H9 (cell line): ENCODE data around the gene C10orf88. TPM values are rescaled to one million over a fixed set of nuclear protein-coding genes. Genes with fewer than 3 reads are reported as not detected.
"Not testable (repeated sequence)": the region's sequence is repeated elsewhere in the genome, so short reads cannot be mapped to it uniquely, and the experiment has no call there.

Experiments used
- DNase-seq: peaks from one replicate; pipeline ENCODE4 v3.0.0-alpha.2; 2017
- H2AFZ ChIP-seq: one replicate; pipeline ENCODE4 v1.6.1; 2013; ENCODE audit warnings: mild to moderate bottlenecking, low read length, control low read depth, moderate library complexity
- H2AK5ac ChIP-seq: 2 replicates; pipeline ENCODE4 v1.6.1; 2013; ENCODE audit warnings: low read length, control low read depth, mixed read lengths; ENCODE audit not compliant: insufficient read length
- H2BK120ac ChIP-seq: one replicate; pipeline ENCODE4 v1.6.1; 2013; ENCODE audit warnings: low read depth, mild to moderate bottlenecking, low read length, control low read depth, inconsistent platforms; ENCODE audit not compliant: poor library complexity, severe bottlenecking
- H2BK12ac ChIP-seq: 2 replicates; pipeline ENCODE4 v1.6.1; 2013; ENCODE audit warnings: low read length, control low read depth, mixed read lengths, low read depth; ENCODE audit not compliant: insufficient read length
- H2BK15ac ChIP-seq: 2 replicates; pipeline ENCODE4 v1.6.1; 2013; ENCODE audit warnings: low read depth, low read length, control low read depth
- H2BK20ac ChIP-seq: one replicate; pipeline ENCODE4 v1.6.1; 2013; ENCODE audit warnings: low read depth, mild to moderate bottlenecking, low read length, control low read depth, inconsistent platforms; ENCODE audit not compliant: poor library complexity, severe bottlenecking
- H2BK5ac ChIP-seq: 2 replicates; pipeline ENCODE4 v1.6.1; 2013; ENCODE audit warnings: low read length, control low read depth, mixed read lengths; ENCODE audit not compliant: insufficient read length
- H3K14ac ChIP-seq: 2 replicates; pipeline ENCODE4 v1.6.1; 2013; ENCODE audit warnings: low read length, control low read depth; ENCODE audit not compliant: insufficient read depth
- H3K18ac ChIP-seq: 2 replicates; pipeline ENCODE4 v1.6.1; 2013; ENCODE audit warnings: low read depth, mild to moderate bottlenecking, mixed read lengths, low read length, control low read depth; ENCODE audit not compliant: insufficient read length
- H3K23ac ChIP-seq: 2 replicates; pipeline ENCODE4 v1.6.1; 2013; ENCODE audit warnings: low read length, control low read depth, mixed read lengths, low read depth; ENCODE audit not compliant: insufficient read length
- H3K23me2 ChIP-seq: 2 replicates; pipeline ENCODE4 v1.6.1; 2013; ENCODE audit warnings: low read depth, mild to moderate bottlenecking, mixed read lengths, low read length, control low read depth; ENCODE audit not compliant: insufficient read length, poor library complexity, severe bottlenecking
- H3K27ac ChIP-seq: 2 replicates; pipeline ENCODE4 v1.5.1; 2013; ENCODE audit warnings: low read length, control low read depth, mixed read lengths, low read depth; ENCODE audit not compliant: insufficient read length
- H3K27me3 ChIP-seq: 2 replicates; pipeline ENCODE4 v1.6.1; 2013; ENCODE audit warnings: low read length, control low read depth, inconsistent platforms; ENCODE audit not compliant: insufficient read depth
- H3K4ac ChIP-seq: 2 replicates; pipeline ENCODE4 v1.6.1; 2013; ENCODE audit warnings: low read depth, mild to moderate bottlenecking, control low read depth, inconsistent platforms, low read length, moderate library complexity
- H3K4me1 ChIP-seq: 2 replicates; pipeline ENCODE4 v1.6.1; 2013; ENCODE audit warnings: low read length, control low read depth, inconsistent platforms; ENCODE audit not compliant: insufficient read depth
- H3K4me2 ChIP-seq: 2 replicates; pipeline ENCODE4 v1.6.1; 2013; ENCODE audit warnings: low read length, control low read depth, mixed read lengths; ENCODE audit not compliant: insufficient read length, insufficient read depth
- H3K56ac ChIP-seq: 2 replicates; pipeline ENCODE4 v1.6.1; 2013; ENCODE audit warnings: low read depth, mild to moderate bottlenecking, mixed read lengths, low read length, control low read depth; ENCODE audit not compliant: insufficient read length
- H3K79me1 ChIP-seq: 2 replicates; pipeline ENCODE4 v1.6.1; 2013; ENCODE audit warnings: low read depth, mild to moderate bottlenecking, moderate library complexity, low read length, control low read depth, inconsistent platforms; ENCODE audit not compliant: insufficient read depth, poor library complexity, severe bottlenecking
- H3K79me2 ChIP-seq: 2 replicates; pipeline ENCODE4 v1.6.1; 2013; ENCODE audit warnings: low read length, control low read depth, inconsistent platforms; ENCODE audit not compliant: insufficient read depth
- H3K9ac ChIP-seq: 2 replicates; pipeline ENCODE4 v1.6.1; 2013; ENCODE audit warnings: low read length, control low read depth, mixed read lengths; ENCODE audit not compliant: insufficient read length; ENCODE audit errors: extremely low read depth
- H3K9me3 ChIP-seq: one replicate; pipeline ENCODE4 v1.6.1; 2013; ENCODE audit warnings: low read depth, low read length, inconsistent platforms; ENCODE audit not compliant: control insufficient read depth
- H3T11ph ChIP-seq: one replicate; pipeline ENCODE4 v1.6.1; 2013; ENCODE audit warnings: mild to moderate bottlenecking, low read length, control low read depth, inconsistent platforms
- H4K20me1 ChIP-seq: one replicate; pipeline ENCODE4 v1.6.1; 2013; ENCODE audit not compliant: control insufficient read depth, insufficient read length, insufficient read depth
- H4K5ac ChIP-seq: 2 replicates; pipeline ENCODE4 v1.6.1; 2013; ENCODE audit warnings: low read depth, mild to moderate bottlenecking, mixed read lengths, low read length, control low read depth; ENCODE audit not compliant: insufficient read length
- H4K8ac ChIP-seq: replicated peaks from 2 replicates; pipeline ENCODE4 v1.6.1; 2013; ENCODE audit warnings: low read length, control low read depth, mixed read lengths, low read depth; ENCODE audit not compliant: insufficient read length
- H4K91ac ChIP-seq: 2 replicates; pipeline ENCODE4 v1.6.1; 2013; ENCODE audit warnings: low read depth, mild to moderate bottlenecking, moderate library complexity, mixed read lengths, low read length, control low read depth; ENCODE audit not compliant: insufficient read length
- H3K27ac Mint-ChIP-seq, 3 experiments: 2 replicates in 2 of 3; 3 replicates in 1 of 3; pipeline ENCODE4 v1.8.0; 2020 to 2021; ENCODE audit warnings: mixed read lengths in 3 of 3, mild to moderate bottlenecking in 1 of 3, moderate library complexity in 1 of 3
- H3K27me3 Mint-ChIP-seq: 2 replicates; pipeline ENCODE4 v1.8.0; 2021; ENCODE audit warnings: low read depth, mild to moderate bottlenecking, moderate library complexity, mixed read lengths
- H3K36me3 Mint-ChIP-seq, 3 experiments: 2 replicates in 2 of 3; 3 replicates in 1 of 3; pipeline ENCODE4 v1.8.0; 2020 to 2021; ENCODE audit warnings: low read depth in 3 of 3, mixed read lengths in 3 of 3; ENCODE audit not compliant: insufficient read depth in 1 of 3
- H3K4me1 Mint-ChIP-seq, 2 experiments: 2 replicates each; pipeline ENCODE4 v1.8.0; 2020; ENCODE audit warnings: mixed read lengths in 2 of 2
- H3K4me3 Mint-ChIP-seq, 2 experiments: 2 replicates in 1 of 2; 3 replicates in 1 of 2; pipeline ENCODE4 v1.8.0; 2020 to 2021; ENCODE audit warnings: mild to moderate bottlenecking in 2 of 2, mixed read lengths in 2 of 2, moderate library complexity in 1 of 2
- H3K9me3 Mint-ChIP-seq, 2 experiments: 2 replicates in 1 of 2; 3 replicates in 1 of 2; pipeline ENCODE4 v1.8.0; 2020; ENCODE audit warnings: mild to moderate bottlenecking in 2 of 2, mixed read lengths in 2 of 2, moderate library complexity in 1 of 2
- WGBS: extraction: QIAGEN DNeasy Blood & Tissue Kit; methylation state at CpG from one replicate; pipeline ENCODE4 v1.1.7; 2013; ENCODE audit warnings: missing lambda C conversion rate, low lambda C conversion rate, mixed read lengths; ENCODE audit not compliant: insufficient read length; ENCODE audit errors: extremely low coverage; 5-methylcytosine and 5-hydroxymethylcytosine counted together
- total RNA-seq: library from RNA; stranded (reverse); gene quantifications from 2 replicates; pipeline ENCODE4 v1.2.1, GENCODE V29; 2021
- TF ChIP-seq, protein P1 (sequence below): fragments of 200-600 bp; sonication (generic); conservative IDR thresholded peaks from 3 replicates; pipeline ENCODE4 v1.8.0; 2021; ENCODE audit warnings: antibody characterized with exemption, mild to moderate bottlenecking

Gene C10orf88
- total RNA-seq, 1 experiment from 2014 or later, result 11.7 TPM

DNA sequence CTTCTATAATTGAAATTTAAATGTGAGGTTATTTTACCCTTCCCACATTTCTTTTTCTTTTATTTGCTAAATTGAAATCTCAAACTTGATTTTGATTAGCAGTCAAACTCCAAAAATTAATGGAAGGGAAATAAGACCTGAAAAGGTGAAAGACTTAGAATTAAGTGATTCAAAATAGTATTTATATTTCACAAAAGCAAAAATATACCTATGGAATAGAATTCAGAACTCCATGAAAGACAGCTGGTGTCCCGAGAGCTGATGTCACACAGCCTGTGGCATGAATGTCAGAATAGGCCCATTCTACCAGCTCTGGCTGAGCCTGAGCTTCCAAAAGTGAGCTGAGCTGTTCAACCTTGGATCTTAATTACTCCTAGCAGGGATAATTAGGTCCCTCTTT, 43.7 kb downstream of the C10orf88 start, which contains the start of gene FAM24A:
FAM24A (plus strand) TSS at position 301 of the 400 bp plus-strand sequence. CDS start 1,025 bp downstream, outside the sequence.
- Histone ChIP-seq H2AFZ (no peak within 1 kb of the TSS), H3K79me2 (no peaks in the 10 kb centered on the region), H2BK20ac (no peak within 1 kb of the TSS), H4K8ac (no peak within 1 kb of the TSS), H3K4ac (no peak within 1 kb of the TSS), H3K27ac (no peak within 1 kb of the TSS), H2BK15ac (no peak within 1 kb of the TSS), H3K4me2 (no peak within 1 kb of the TSS), H2BK5ac (no peak within 1 kb of the TSS), H3K18ac (no peak within 1 kb of the TSS), H3K79me1 (no peaks in the 10 kb centered on the region), H3K56ac (no peak within 1 kb of the TSS), H3K9ac (no peak within 1 kb of the TSS), H3K23me2 (no peaks in the 10 kb centered on the region), H3K27me3 (no peaks in the 10 kb centered on the region), H3K14ac (no peak within 1 kb of the TSS), H3K23ac (no peak within 1 kb of the TSS), H2BK120ac (no peak within 1 kb of the TSS), H4K20me1 (no peaks in the 10 kb centered on the region), H2AK5ac (no peak within 1 kb of the TSS), H4K5ac (no peak within 1 kb of the TSS), H2BK12ac (no peak within 1 kb of the TSS), H4K91ac (no peak within 1 kb of the TSS), H3T11ph (no peak within 1 kb of the TSS), H3K4me1 (no peaks in the 10 kb centered on the region), H3K9me3 (no peaks in the 10 kb centered on the region)
- H3K9me3 Mint-ChIP-seq, result peaks cover 0 to 3% of the 10 kb centered on the region in 2 experiments; a peak in 1 of 5 replicates
- H3K4me3 Mint-ChIP-seq, result no peak within 1 kb of the TSS
- DNase-seq, result no peak
- TF ChIP-seq, protein P1, sequence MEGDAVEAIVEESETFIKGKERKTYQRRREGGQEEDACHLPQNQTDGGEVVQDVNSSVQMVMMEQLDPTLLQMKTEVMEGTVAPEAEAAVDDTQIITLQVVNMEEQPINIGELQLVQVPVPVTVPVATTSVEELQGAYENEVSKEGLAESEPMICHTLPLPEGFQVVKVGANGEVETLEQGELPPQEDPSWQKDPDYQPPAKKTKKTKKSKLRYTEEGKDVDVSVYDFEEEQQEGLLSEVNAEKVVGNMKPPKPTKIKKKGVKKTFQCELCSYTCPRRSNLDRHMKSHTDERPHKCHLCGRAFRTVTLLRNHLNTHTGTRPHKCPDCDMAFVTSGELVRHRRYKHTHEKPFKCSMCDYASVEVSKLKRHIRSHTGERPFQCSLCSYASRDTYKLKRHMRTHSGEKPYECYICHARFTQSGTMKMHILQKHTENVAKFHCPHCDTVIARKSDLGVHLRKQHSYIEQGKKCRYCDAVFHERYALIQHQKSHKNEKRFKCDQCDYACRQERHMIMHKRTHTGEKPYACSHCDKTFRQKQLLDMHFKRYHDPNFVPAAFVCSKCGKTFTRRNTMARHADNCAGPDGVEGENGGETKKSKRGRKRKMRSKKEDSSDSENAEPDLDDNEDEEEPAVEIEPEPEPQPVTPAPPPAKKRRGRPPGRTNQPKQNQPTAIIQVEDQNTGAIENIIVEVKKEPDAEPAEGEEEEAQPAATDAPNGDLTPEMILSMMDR, result no peak
- H3K4me1 Mint-ChIP-seq, result peaks cover 2 to 9% of the 10 kb centered on the region in 2 experiments; a peak in 3 of 4 replicates
- no peak within 1 kb of the TSS for H3K27ac Mint-ChIP-seq
- no peaks in the 10 kb centered on the region for H3K36me3 Mint-ChIP-seq
- peaks cover 23% of the 10 kb centered on the region for H3K27me3 Mint-ChIP-seq
- no CpG with 5 or more reads among the region's 1 CpG for WGBS

DNA sequence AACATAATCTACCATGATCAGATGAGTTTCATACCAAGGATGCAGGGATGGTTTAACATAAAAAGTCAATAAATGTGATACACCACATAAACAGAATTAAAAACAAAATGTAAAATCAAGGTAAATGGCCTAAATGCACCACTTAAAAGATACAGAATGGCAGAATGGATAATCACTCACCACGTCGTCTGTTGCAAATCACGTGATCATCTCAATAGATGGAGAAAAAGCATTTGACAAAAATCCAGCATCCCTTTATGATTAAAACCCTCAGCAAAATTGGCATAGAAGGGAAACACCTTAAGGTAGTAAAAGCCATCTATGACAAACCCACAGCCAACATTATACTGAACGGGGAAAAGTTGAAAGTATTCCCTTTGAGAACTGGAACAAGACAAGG, 50.2 kb downstream of the C10orf88 start:
- H3K79me1 ChIP-seq, DNase-seq, H2BK120ac ChIP-seq, H3K27me3 ChIP-seq, H3K4me2 ChIP-seq, H3K18ac ChIP-seq, H3K9me3 Mint-ChIP-seq, H3K23ac ChIP-seq, H3K4me1 Mint-ChIP-seq, H2AK5ac ChIP-seq, H3K4ac ChIP-seq, H3K4me3 Mint-ChIP-seq, H3K14ac ChIP-seq, H3T11ph ChIP-seq, H2BK5ac ChIP-seq, H3K27ac ChIP-seq, H3K9ac ChIP-seq, H4K8ac ChIP-seq, H3K79me2 ChIP-seq, H3K9me3 ChIP-seq, H3K56ac ChIP-seq, H3K23me2 ChIP-seq, H2BK12ac ChIP-seq, H4K20me1 ChIP-seq, H4K5ac ChIP-seq, H3K27ac Mint-ChIP-seq, H2BK15ac ChIP-seq, H4K91ac ChIP-seq, H2BK20ac ChIP-seq, H2AFZ ChIP-seq, H3K36me3 Mint-ChIP-seq, H3K4me1 ChIP-seq: not testable (repeated sequence)
- peaks cover 20% of the 10 kb centered on the region for H3K27me3 Mint-ChIP-seq
- WGBS, result no CpG with 5 or more reads among the region's 4 CpGs
